ENCODE results near the gene SMPD2. TPM values are rescaled to one million over a fixed set of nuclear protein-coding genes. Genes with fewer than 3 reads are reported as not detected.

Gene SMPD2
- total RNA-seq, 1 donor from 2014 or later, result 9.1 TPM

- no peak overlapping the region for H3K4me3 ChIP-seq (ENCODE audit: low read depth, low read length)
- DNase-seq (ENCODE audit: low read depth), result no peak
- TF ChIP-seq, protein P1, sequence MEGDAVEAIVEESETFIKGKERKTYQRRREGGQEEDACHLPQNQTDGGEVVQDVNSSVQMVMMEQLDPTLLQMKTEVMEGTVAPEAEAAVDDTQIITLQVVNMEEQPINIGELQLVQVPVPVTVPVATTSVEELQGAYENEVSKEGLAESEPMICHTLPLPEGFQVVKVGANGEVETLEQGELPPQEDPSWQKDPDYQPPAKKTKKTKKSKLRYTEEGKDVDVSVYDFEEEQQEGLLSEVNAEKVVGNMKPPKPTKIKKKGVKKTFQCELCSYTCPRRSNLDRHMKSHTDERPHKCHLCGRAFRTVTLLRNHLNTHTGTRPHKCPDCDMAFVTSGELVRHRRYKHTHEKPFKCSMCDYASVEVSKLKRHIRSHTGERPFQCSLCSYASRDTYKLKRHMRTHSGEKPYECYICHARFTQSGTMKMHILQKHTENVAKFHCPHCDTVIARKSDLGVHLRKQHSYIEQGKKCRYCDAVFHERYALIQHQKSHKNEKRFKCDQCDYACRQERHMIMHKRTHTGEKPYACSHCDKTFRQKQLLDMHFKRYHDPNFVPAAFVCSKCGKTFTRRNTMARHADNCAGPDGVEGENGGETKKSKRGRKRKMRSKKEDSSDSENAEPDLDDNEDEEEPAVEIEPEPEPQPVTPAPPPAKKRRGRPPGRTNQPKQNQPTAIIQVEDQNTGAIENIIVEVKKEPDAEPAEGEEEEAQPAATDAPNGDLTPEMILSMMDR (conservative IDR thresholded peaks at IDR 0.05; ENCODE audit: low read depth, low read length), result no peak
These were observed 11.0 kb upstream of the SMPD2 start for GRCh38 chr6:109429496-109429895.

- DNase-seq (ENCODE audit: low read depth), result no peak
- TF ChIP-seq, protein P1 (conservative IDR thresholded peaks at IDR 0.05; ENCODE audit: low read depth, low read length), result no peak
These were observed 6.1 kb upstream of the SMPD2 start for GRCh38 chr6:109434456-109434855.

DNA sequence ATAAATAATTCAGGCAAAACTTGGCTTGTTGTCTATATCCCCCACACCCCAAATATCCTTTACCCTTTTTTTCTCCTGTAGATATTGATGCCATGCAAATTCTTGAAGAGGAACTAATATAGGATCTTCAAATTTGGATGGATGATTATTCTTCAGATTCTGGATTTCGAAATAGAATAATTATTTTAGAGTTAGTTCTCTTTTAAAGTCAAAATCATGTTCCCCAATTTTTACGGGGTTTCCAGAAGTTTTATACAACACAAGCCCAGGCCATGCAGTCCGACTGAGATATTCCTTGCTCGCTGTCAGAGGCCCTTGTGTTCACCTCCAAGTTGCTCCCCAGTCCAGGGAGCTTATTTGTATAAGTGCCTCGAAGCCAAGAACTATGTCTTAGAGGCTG is 4.5 kb upstream of the SMPD2 start:
- TF ChIP-seq, protein P1 (conservative IDR thresholded peaks at IDR 0.05; ENCODE audit: low read depth, low read length), result no peak
- no peak overlapping the region for H3K4me3 ChIP-seq (ENCODE audit: low read depth, low read length)
- no peak for DNase-seq (ENCODE audit: low read depth)

More at GRCh38 chr6:109434456-109434855, 6.1 kb upstream of the SMPD2 start:
- H3K4me3 ChIP-seq (ENCODE audit: low read depth, low read length), result no peak overlapping the region

- DNase-seq (ENCODE audit: low read depth), result no peak
- H3K4me3 ChIP-seq (ENCODE audit: low read depth, low read length), result peak overlapping the region; percentile 97
- TF ChIP-seq, protein P1 (conservative IDR thresholded peaks at IDR 0.05; ENCODE audit: low read depth, low read length), result peak; percentile 15
These were observed 719 bp downstream of the SMPD2 start for GRCh38 chr6:109441069-109441816.

DNA sequence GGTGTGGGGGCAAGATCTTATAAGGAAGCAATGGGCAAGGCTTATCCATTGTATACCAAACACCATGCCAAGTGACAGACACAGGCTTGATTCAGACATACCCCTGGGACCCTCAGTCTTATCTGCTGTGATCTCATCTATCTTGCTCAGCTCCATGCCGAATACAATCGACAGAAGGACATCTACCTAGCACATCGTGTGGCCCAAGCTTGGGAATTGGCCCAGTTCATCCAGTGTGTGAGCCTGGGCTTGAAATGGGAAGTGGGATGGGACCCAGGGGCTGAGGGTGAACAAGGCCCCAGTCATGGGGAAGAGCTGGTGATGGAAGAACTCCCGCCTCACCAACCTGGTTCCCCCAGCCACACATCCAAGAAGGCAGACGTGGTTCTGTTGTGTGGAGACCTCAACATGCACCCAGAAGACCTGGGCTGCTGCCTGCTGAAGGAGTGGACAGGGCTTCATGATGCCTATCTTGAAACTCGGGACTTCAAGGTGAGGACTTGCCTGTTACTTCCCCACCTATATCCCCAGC is 1.9 kb downstream of the SMPD2 start:
- no peak for DNase-seq (ENCODE audit: low read depth)
- H3K4me3 ChIP-seq (ENCODE audit: low read depth, low read length), result no peak overlapping the region
- TF ChIP-seq, protein P1 (conservative IDR thresholded peaks at IDR 0.05; ENCODE audit: low read depth, low read length), result no peak

DNA sequence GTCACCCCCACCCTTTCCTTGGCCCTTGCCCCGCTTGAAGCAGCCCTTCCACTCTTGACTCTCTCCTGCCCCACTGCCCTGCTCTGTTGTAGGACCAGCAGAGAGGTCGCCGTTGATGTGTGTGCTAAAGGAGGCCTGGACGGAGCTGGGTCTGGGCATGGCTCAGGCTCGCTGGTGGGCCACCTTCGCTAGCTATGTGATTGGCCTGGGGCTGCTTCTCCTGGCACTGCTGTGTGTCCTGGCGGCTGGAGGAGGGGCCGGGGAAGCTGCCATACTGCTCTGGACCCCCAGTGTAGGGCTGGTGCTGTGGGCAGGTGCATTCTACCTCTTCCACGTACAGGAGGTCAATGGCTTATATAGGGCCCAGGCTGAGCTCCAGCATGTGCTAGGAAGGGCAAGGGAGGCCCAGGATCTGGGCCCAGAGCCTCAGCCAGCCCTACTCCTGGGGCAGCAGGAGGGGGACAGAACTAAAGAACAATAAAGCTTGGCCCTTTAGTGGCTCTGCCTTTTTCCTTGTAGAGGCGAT is 3.0 kb downstream of the SMPD2 start:
- TF ChIP-seq, protein P1 (conservative IDR thresholded peaks at IDR 0.05; ENCODE audit: low read depth, low read length), result no peak
- no peak for DNase-seq (ENCODE audit: low read depth)
- H3K4me3 ChIP-seq (ENCODE audit: low read depth, low read length), result no peak overlapping the region
